H1 (cell line): ENCODE data around the gene SWI5. TPM values are rescaled to one million over a fixed set of nuclear protein-coding genes. Genes with fewer than 3 reads are reported as not detected.

Experiments
- HDAC2 ChIP-seq, 2 experiments: fragments of 300-600 bp in 1 of 2; sonication (generic) in 1 of 2; IDR thresholded peaks; 2 replicates each; pipeline ENCODE4 v1.6.1; 2011 to 2012; ENCODE audit warnings: low read depth in 2 of 2, low read length in 2 of 2, mild to moderate bottlenecking in 2 of 2, moderate library complexity in 2 of 2, borderline replicate concordance in 1 of 2, inconsistent platforms in 1 of 2
- polyA plus RNA-seq, 7 experiments: library from polyadenylated mRNA; depleted of rRNA in 3 of 7; stranded (reverse) in 5 of 7; unstranded in 2 of 7; fragments of >200 nt in 5 of 7; fragments of 200-250 nt in 2 of 7; gene quantifications; 1 replicate in 5 of 7; 2 replicates in 1 of 7; 4 replicates in 1 of 7; pipeline versions ENCODE4 v1.2.1 to v1.2.3, GENCODE V29; 2011 to 2013; ENCODE audit warnings: missing spikeins in 2 of 7, mixed read lengths in 2 of 7
- total RNA-seq: library from RNA; stranded (reverse); fragmentation: NEBNext Ultra II Directional; extraction: Animal tissue kit (Norgen Biotek cat#: 25700); gene quantifications from 2 replicates; pipeline ENCODE4 v1.2.1, GENCODE V29; 2021
- TF ChIP-seq, protein P1 (sequence below), 3 experiments: IDR thresholded peaks; 1 replicate in 2 of 3; 2 replicates in 1 of 3; pipeline versions ENCODE4 v1.5.1 to v1.6.1; 2011; ENCODE audit warnings: low read length in 3 of 3, mild to moderate bottlenecking in 3 of 3, inconsistent platforms in 2 of 3, low read depth in 1 of 3, moderate library complexity in 1 of 3; ENCODE audit not compliant: insufficient read depth in 1 of 3; ENCODE audit errors: control extremely low read depth in 1 of 3

SWI5 gene
- total and polyA plus RNA-seq, 2 of the 8 experiments (the other 6 are each of a cell fraction or from before 2014, with no cell fraction given), result 29.0 to 59.5 TPM

DNA sequence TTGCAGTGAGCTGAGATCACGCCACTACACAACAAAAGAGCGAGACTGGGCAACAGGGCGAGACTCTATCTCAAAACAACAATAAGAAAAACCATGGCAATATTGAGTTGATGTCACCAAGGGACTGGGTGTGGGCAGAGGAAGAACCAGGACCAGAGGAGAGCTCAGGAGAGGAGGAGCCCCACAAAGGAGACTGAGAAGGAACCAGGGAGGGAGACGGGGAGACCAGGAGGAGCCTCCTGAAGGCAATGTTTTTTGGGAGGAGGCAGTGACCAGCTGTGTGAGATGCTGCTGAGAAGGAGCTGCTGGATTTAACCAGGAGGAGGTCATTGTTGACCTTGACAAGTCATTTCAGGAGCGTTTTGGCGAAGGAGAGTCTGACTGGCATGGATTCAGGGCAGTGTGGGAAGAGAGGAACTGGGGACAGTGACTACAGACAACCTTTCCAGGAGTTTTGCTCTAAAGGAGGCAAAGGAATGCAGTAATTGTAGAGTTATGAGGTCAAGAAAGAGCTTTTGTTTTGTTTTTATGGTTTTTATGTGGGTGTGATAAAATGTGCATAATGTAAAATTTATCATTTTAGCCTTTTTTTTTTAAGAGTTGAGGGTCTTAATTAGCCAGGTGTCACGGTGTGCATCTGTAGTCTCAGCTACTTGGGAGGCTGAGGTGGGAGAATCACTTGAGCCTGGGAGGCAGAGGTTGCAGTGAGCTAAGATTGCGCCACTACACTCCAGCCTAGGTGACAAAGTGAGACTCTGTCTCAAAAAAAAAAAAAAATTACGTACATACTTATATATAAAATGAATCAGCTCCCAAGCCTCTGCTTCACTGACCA lies 28.3 kb downstream of the SWI5 start (continued):
- TF ChIP-seq, protein P1, sequence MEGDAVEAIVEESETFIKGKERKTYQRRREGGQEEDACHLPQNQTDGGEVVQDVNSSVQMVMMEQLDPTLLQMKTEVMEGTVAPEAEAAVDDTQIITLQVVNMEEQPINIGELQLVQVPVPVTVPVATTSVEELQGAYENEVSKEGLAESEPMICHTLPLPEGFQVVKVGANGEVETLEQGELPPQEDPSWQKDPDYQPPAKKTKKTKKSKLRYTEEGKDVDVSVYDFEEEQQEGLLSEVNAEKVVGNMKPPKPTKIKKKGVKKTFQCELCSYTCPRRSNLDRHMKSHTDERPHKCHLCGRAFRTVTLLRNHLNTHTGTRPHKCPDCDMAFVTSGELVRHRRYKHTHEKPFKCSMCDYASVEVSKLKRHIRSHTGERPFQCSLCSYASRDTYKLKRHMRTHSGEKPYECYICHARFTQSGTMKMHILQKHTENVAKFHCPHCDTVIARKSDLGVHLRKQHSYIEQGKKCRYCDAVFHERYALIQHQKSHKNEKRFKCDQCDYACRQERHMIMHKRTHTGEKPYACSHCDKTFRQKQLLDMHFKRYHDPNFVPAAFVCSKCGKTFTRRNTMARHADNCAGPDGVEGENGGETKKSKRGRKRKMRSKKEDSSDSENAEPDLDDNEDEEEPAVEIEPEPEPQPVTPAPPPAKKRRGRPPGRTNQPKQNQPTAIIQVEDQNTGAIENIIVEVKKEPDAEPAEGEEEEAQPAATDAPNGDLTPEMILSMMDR (IDR thresholded peaks at IDR 0.05; ENCODE audit: control extremely low read depth in 1 of 3, insufficient read depth in 1 of 3, low read depth in 1 of 3, low read length in 3 of 3), result no peak
- no peak for TF ChIP-seq HDAC2 (IDR thresholded peaks at IDR 0.05; ENCODE audit: borderline replicate concordance in 1 of 2, low read depth in 2 of 2, low read length in 2 of 2)
